Cardiac fibroblast (primary cell): ENCODE measurements around the gene TEDC1.

Experiments used
- DNase-seq, 2 donors: peaks; one replicate each; pipeline versions ENCODE4 v3.0.0 to v3.0.0-alpha.2; 2010; ENCODE audit warnings: low read depth in 2 of 2
- H3K4me3 ChIP-seq, 2 donors: replicated peaks in 1 of 2; 1 replicate in 1 of 2; 2 replicates in 1 of 2; pipeline ENCODE4 v1.5.1; 2011; ENCODE audit warnings: low read depth in 2 of 2, low read length in 2 of 2, mild to moderate bottlenecking in 2 of 2, moderate library complexity in 1 of 2
- CTCF ChIP-seq: IDR thresholded peaks from one replicate; pipeline ENCODE4 v1.5.1; 2011; ENCODE audit warnings: low read depth, mild to moderate bottlenecking, low read length, inconsistent platforms

The TEDC1 gene

DNA sequence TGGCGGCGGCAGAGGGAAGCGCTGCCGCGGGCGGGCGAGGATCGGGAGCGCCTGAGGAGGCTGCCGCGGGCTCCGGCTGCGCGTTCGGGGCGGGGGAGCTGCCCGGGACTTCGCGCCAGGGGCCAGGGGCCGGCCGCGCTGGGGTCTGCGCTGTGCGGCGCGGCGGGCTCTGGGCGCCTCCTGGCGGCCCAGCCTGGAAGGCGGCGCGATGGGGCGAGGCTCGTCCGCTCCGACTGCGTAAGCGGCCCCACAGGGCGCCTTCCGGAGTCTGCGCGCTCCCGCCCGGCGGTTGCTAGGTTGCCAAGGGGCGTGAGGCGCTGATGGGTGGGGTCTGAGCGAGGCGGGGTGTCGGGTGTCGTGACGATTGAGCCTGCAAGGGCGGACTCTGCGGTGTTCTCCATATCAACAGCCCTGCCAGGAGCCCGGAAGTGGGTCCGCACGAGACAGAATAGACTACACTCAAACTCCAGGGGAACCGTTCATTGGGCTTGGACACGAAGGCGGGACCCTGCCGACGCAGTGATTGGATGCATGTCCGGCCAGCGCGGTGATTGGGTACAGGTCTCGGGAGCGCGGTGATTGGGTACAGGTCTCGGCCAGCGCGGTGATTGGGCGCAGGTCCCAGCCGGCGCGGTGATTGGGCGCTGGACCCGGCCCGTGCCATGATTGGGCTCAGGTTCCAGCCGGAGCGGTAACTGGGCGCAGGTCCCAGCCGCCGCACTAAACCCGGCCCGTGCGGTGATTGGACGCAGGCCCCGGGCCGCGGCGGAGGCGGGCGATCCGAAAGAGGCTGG, at the start of gene TEDC1:
Gene TEDC1 (plus strand): TSS at position 675 of the 794 bp plus-strand sequence. CDS start 130 bp downstream, outside the sequence.
- DNase-seq = peak; percentile 100
- H3K4me3 ChIP-seq = peak within 1 kb of the TSS; percentile 61 to 72
- TF ChIP-seq CTCF = peak; percentile 41

DNA sequence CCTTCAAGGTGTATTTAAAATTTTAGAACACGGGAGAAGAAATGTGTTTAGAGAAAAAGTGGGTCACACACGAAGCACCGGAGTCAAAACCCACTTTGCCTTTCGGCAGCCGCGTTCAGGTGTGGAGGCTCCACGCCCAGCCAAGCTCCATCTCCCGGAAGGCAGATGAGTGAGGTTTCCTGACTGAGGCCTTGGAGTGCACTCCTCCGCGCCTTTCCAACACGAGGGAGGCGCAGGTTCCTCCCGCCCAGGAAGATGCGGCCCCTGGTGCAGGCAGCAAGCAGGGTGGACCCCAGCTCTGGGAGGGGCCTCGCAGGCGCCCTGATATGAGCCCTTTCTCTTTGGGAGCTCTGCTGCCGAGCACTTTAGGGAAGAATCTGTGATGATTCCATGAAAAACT, 48.9 kb upstream of the TEDC1 start:
- TF ChIP-seq CTCF = no peak

GRCh38 chr14:105442834-105443233, 48.2 kb upstream of the TEDC1 start:
- DNase-seq = no peak
- H3K4me3 ChIP-seq = no peak overlapping the region
- no peak for TF ChIP-seq CTCF

More for the DNA sequence above, 48.9 kb upstream of the TEDC1 start:
- no peak for DNase-seq
- no peak overlapping the region for H3K4me3 ChIP-seq

- no peak for TF ChIP-seq CTCF
- no peak overlapping the region for H3K4me3 ChIP-seq
- DNase-seq = no peak
Observed at GRCh38 chr14:105444859-105445258, 46.2 kb upstream of the TEDC1 start.

- DNase-seq = no peak
- H3K4me3 ChIP-seq = no peak overlapping the region
- no peak for TF ChIP-seq CTCF
Observed at GRCh38 chr14:105445290-105445689, 45.8 kb upstream of the TEDC1 start.

- no peak for TF ChIP-seq CTCF
- H3K4me3 ChIP-seq = no peak overlapping the region
- no peak for DNase-seq
Observed at GRCh38 chr14:105445901-105446845, 44.9 kb upstream of the TEDC1 start.
